ENCODE measurements around the gene BLTP2. TPM values are rescaled to one million over a fixed set of nuclear protein-coding genes. Genes with fewer than 3 reads are reported as not detected.
A peak's percentile ranks its signal among the peaks of the same experiment; 100 is the strongest.

The BLTP2 gene
- total RNA-seq, 1 experiment from 2014 or later, result 140 TPM

- Histone ChIP-seq H3K27ac (ENCODE audit: low read depth, low read length) (peak overlapping the region; percentile 80), H3K9ac (ENCODE audit: low read length) (peak overlapping the region; percentile 92), H3K4me2 (ENCODE audit: low read length) (peak overlapping the region; percentile 97), H3K36me3 (ENCODE audit: control insufficient read depth in 1 of 2, insufficient read depth in 2 of 2, low read length in 2 of 2) (peaks cover under 1 to 7% of the 10 kb centered on the region in 2 experiments; a peak in 2 of 4 replicates), H3K4me3 (replicated peaks in 1 of 2; ENCODE audit: low read depth in 1 of 2, low read length in 2 of 2) (peak overlapping the region; percentile 93 to 97), H4K20me1 (ENCODE audit: insufficient read depth) (no peaks in the 10 kb centered on the region), H3K9me2 (ENCODE audit: insufficient read depth) (no peaks in the 10 kb centered on the region), H3K4me1 (ENCODE audit: control insufficient read depth in 1 of 2, insufficient read depth in 2 of 2, low read length in 2 of 2) (peaks cover 4 to 22% of the 10 kb centered on the region in 2 experiments; a peak in 2 of 4 replicates), H3K79me2 (ENCODE audit: insufficient read depth, low read length) (peaks cover 39% of the 10 kb centered on the region), H3K9me3 (ENCODE audit: control insufficient read depth in 1 of 2, insufficient read depth in 1 of 2, low read depth in 1 of 2, low read length in 2 of 2) (no peaks in the 10 kb centered on the region), H2AFZ (ENCODE audit: low read depth, low read length, poor library complexity, severe bottlenecking) (no peak overlapping the region), H3K27me3 (ENCODE audit: insufficient read depth, low read length) (no peaks in the 10 kb centered on the region)
- intact Hi-C loops (cut with micrococcal nuclease), result no loop called here
- DNase-seq (ENCODE audit: low read depth, low spot score), result no peak
- RAD21 ChIA-PET (ENCODE audit: low non-redundant PET in 1 of 2, low total read pairs in 2 of 2, uncharacterized antibody in 2 of 2, unreplicated experiment in 2 of 2), result no interaction called here
- CTCF ChIA-PET, result no interaction called here
- TF ChIP-seq SIN3A (IDR thresholded peaks at IDR 0.05; ENCODE audit: low read depth), result no peak
- TF ChIP-seq POLR2A (IDR thresholded peaks at IDR 0.05; ENCODE audit: borderline replicate concordance, extremely low read depth, insufficient read depth, insufficient read length), result no peak
- TF ChIP-seq CEBPB (IDR thresholded peaks at IDR 0.05; ENCODE audit: low read depth), result no peak
- POLR2A ChIA-PET, result no interaction called here
- BruUV-seq (replicated peaks), result TSS peak; percentile 81
- peak; percentile 32 for ATAC-seq
Measured at GRCh38 chr17:28598389-28598788, 46.6 kb downstream of the BLTP2 start.

DNA sequence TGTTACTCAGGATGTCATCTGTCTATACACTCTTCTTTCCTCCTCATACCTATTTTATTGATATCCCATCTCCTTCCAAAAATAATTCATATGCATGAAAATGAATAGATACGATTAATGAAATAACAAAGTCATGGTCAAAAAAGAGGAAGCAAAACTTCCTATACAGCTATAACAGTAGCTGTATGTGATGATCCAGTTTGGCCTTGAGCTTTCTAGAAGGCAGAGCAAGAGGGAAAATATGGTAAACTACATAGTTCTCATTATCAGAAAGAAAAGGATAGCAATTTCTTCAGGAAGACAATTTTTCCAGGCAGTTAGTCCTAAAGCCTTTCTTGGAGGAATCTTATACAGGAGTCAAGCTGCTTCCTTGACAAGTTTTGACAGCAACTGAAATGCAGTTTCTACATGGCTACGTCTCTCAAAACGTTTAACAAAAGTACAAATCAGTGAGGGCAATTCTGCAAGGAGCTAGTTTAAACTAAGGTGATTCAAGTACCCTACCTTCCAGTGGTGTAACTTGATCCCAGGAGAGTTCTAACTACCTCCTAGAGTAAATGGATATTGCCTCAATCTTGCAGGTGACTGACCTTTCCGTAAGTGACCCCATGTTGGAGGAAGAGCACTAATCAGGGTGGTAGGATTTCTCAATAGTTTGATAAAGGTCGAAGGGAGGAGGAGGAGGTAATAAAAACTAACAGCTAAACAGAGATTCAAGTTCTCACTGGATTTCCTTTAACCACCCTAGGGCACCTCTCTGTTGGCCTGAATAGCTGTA lies 47.2 kb downstream of the BLTP2 start:
- Histone ChIP-seq H3K79me2 (ENCODE audit: insufficient read depth, low read length) (peaks cover 43% of the 10 kb centered on the region), H3K4me2 (ENCODE audit: low read length) (peak overlapping the region; percentile 97), H3K4me1 (ENCODE audit: control insufficient read depth in 1 of 2, insufficient read depth in 2 of 2, low read length in 2 of 2) (peaks cover 4 to 22% of the 10 kb centered on the region in 2 experiments; a peak in 2 of 4 replicates), H2AFZ (ENCODE audit: low read depth, low read length, poor library complexity, severe bottlenecking) (no peak overlapping the region), H3K27me3 (ENCODE audit: insufficient read depth, low read length) (no peaks in the 10 kb centered on the region), H3K4me3 (replicated peaks in 1 of 2; ENCODE audit: low read depth in 1 of 2, low read length in 2 of 2) (peak overlapping the region; percentile 93 to 97), H3K36me3 (ENCODE audit: control insufficient read depth in 1 of 2, insufficient read depth in 2 of 2, low read length in 2 of 2) (peaks cover 7 to 11% of the 10 kb centered on the region in 2 experiments; a peak in 3 of 4 replicates), H4K20me1 (ENCODE audit: insufficient read depth) (no peaks in the 10 kb centered on the region), H3K9ac (ENCODE audit: low read length) (peak overlapping the region; percentile 92), H3K9me2 (ENCODE audit: insufficient read depth) (no peaks in the 10 kb centered on the region), H3K27ac (ENCODE audit: low read depth, low read length) (peak overlapping the region; percentile 80), H3K9me3 (ENCODE audit: control insufficient read depth in 1 of 2, insufficient read depth in 1 of 2, low read depth in 1 of 2, low read length in 2 of 2) (no peaks in the 10 kb centered on the region)
- intact Hi-C loops (cut with micrococcal nuclease), result no loop called here
- ChIA-PET POLR2A (no interaction called here), CTCF (no interaction called here), RAD21 (ENCODE audit: low non-redundant PET in 1 of 2, low total read pairs in 2 of 2, uncharacterized antibody in 2 of 2, unreplicated experiment in 2 of 2) (no interaction called here)
- no TSS peak for BruUV-seq (replicated peaks)
- TF ChIP-seq CEBPB (IDR thresholded peaks at IDR 0.05; ENCODE audit: low read depth) (no peak), POLR2AphosphoS5 (IDR thresholded peaks at IDR 0.05; ENCODE audit: low read depth, low read length) (no peak), TCF7L2 (IDR thresholded peaks at IDR 0.05; ENCODE audit: borderline replicate concordance, extremely low read depth, insufficient read depth, insufficient read length) (no peak), ATF3 (IDR thresholded peaks at IDR 0.05) (no peak), YY1 (IDR thresholded peaks at IDR 0.05; ENCODE audit: extremely low read depth, insufficient replicate concordance, low read depth, low read length) (no peak), POLR2A (IDR thresholded peaks at IDR 0.05; ENCODE audit: borderline replicate concordance, extremely low read depth, insufficient read depth, insufficient read length) (no peak), EZH2 (IDR thresholded peaks at IDR 0.05) (no peak), SP1 (IDR thresholded peaks at IDR 0.05; ENCODE audit: low read depth) (no peak), FOSL1 (IDR thresholded peaks at IDR 0.05; ENCODE audit: low read depth) (no peak), SRF (IDR thresholded peaks at IDR 0.05; ENCODE audit: low read depth) (no peak), RAD21 (IDR thresholded peaks at IDR 0.05; ENCODE audit: low read depth) (no peak)
- TF ChIP-seq, protein P1, sequence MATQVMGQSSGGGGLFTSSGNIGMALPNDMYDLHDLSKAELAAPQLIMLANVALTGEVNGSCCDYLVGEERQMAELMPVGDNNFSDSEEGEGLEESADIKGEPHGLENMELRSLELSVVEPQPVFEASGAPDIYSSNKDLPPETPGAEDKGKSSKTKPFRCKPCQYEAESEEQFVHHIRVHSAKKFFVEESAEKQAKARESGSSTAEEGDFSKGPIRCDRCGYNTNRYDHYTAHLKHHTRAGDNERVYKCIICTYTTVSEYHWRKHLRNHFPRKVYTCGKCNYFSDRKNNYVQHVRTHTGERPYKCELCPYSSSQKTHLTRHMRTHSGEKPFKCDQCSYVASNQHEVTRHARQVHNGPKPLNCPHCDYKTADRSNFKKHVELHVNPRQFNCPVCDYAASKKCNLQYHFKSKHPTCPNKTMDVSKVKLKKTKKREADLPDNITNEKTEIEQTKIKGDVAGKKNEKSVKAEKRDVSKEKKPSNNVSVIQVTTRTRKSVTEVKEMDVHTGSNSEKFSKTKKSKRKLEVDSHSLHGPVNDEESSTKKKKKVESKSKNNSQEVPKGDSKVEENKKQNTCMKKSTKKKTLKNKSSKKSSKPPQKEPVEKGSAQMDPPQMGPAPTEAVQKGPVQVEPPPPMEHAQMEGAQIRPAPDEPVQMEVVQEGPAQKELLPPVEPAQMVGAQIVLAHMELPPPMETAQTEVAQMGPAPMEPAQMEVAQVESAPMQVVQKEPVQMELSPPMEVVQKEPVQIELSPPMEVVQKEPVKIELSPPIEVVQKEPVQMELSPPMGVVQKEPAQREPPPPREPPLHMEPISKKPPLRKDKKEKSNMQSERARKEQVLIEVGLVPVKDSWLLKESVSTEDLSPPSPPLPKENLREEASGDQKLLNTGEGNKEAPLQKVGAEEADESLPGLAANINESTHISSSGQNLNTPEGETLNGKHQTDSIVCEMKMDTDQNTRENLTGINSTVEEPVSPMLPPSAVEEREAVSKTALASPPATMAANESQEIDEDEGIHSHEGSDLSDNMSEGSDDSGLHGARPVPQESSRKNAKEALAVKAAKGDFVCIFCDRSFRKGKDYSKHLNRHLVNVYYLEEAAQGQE (IDR thresholded peaks at IDR 0.05; ENCODE audit: low read depth), result no peak
- no peak for DNase-seq (ENCODE audit: low read depth, low spot score)
- ATAC-seq, result no peak

Measured in HCT116 (cell line).